ENCODE results near the gene GAD1.

DNA sequence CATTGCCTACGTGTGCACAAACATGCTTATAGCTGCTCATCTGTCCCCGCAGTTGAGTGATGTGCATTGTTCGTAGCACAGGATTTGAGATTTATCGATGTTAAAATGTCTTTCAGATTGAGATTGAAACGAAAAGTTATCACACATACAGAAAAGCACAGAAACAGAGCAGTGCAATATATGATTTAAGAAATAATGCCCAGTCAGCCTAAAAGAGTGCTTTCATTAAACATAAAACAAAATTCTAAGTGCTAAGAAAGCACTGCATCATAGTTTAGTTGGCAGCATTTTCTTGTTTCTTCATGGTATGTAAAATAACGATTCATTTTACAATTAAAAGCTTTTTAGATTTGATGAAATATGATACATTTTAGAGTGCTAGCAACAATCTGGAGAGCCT is 80.4 kb downstream of the GAD1 start:
- no peak for TF ChIP-seq EZH2 (IDR thresholded peaks at IDR 0.05; ENCODE audit: insufficient read depth, poor library complexity, severe bottlenecking)
- no peak for TF ChIP-seq EZH2phosphoT487 (IDR thresholded peaks at IDR 0.05; ENCODE audit: insufficient read depth, low read depth)
